GM12878 (cell line): ENCODE data around the gene AK8. TPM values are rescaled to one million over a fixed set of nuclear protein-coding genes. Genes with fewer than 3 reads are reported as not detected.

Experiments used
- ATAC-seq: fragments of 200-7000 bp; cut with Tn5 transposase; 3 replicates; pipeline ENCODE4 v1.9.1; 2020; ENCODE audit warnings: mild to moderate bottlenecking, moderate library complexity
- BruUV-seq: library from RNA; stranded (reverse); fragments of 400-500 nt; replicated peaks from 2 replicates; lab custom pipeline; 2021; lab: Mats Ljungman, UMichigan
- CTCF ChIA-PET: fragments of 300-600 bp; sonication (Branson Sonifier 250); formaldehyde crosslinking; extraction: SDS; loops from one replicate; lab custom pipeline; 2021; ENCODE audit warnings: inconsistent platforms; lab: Yijun Ruan, JAX
- POLR2A ChIA-PET: fragments of 350-600 bp; formaldehyde crosslinking; extraction: SDS; loops from one replicate; lab custom pipeline; 2021; ENCODE audit warnings: inconsistent platforms; lab: Charles Lee
- RAD21 ChIA-PET: fragments of 300-600 bp; sonication (Branson Sonifier 250); formaldehyde crosslinking; loops from one replicate; lab custom pipeline; 2023; ENCODE audit warnings: antibody characterized with exemption; ENCODE audit not compliant: unreplicated experiment; lab: Charles Lee
- SMC1A ChIA-PET: fragments of 300-600 bp; sonication (Branson Sonifier 250); formaldehyde crosslinking; loops from one replicate; lab custom pipeline; 2023; ENCODE audit not compliant: unreplicated experiment, uncharacterized antibody; lab: Charles Lee
- DNase-seq: peaks from one replicate; pipeline ENCODE4 v3.0.0-alpha.2; 2011; ENCODE audit warnings: low read depth, low spot score
- FAIRE-seq: peaks from 3 replicates; lab custom pipeline; 2011; peaks lifted over from hg19 to GRCh38; lab: Jason Lieb, UNC
- H2AFZ ChIP-seq: 2 replicates; pipeline ENCODE4 v1.6.0; 2011; ENCODE audit warnings: low read depth, low read length, control low read depth; ENCODE audit not compliant: control insufficient read depth
- H3K27ac ChIP-seq: 2 replicates; pipeline ENCODE4 v1.5.1; 2011; ENCODE audit warnings: control low read depth; ENCODE audit not compliant: control insufficient read depth, insufficient read depth
- H3K27me3 ChIP-seq, 2 experiments: replicated peaks in 1 of 2; 2 replicates each; pipeline versions ENCODE4 v1.6.0 to v1.6.1; 2011; ENCODE audit warnings: low read length in 1 of 2; ENCODE audit not compliant: control insufficient read depth in 2 of 2, insufficient read depth in 2 of 2
- H3K36me3 ChIP-seq, 2 experiments: 2 replicates each; pipeline ENCODE4 v1.5.1; 2011; ENCODE audit warnings: low read length in 1 of 2; ENCODE audit not compliant: control insufficient read depth in 2 of 2, insufficient read depth in 2 of 2
- H3K4me1 ChIP-seq: 2 replicates; pipeline ENCODE4 v1.6.1; 2011; ENCODE audit warnings: mild to moderate bottlenecking, low read length, moderate library complexity, mixed read lengths; ENCODE audit not compliant: control insufficient read depth, insufficient read depth
- H3K4me2 ChIP-seq: 2 replicates; pipeline ENCODE4 v1.6.0; 2011; ENCODE audit warnings: control low read depth; ENCODE audit not compliant: control insufficient read depth, insufficient read depth
- H3K4me3 ChIP-seq: fragments of 200-600 bp; sonication (generic); 2 replicates; pipeline ENCODE4 v1.5.1; 2016
- H3K79me2 ChIP-seq: 2 replicates; pipeline ENCODE4 v1.6.0; 2011; ENCODE audit warnings: low read length; ENCODE audit not compliant: control insufficient read depth, insufficient read depth
- H3K9ac ChIP-seq: 2 replicates; pipeline ENCODE4 v1.8.0; 2011; ENCODE audit warnings: low read length, control low read depth, mixed read lengths; ENCODE audit not compliant: control insufficient read depth, insufficient read depth
- H3K9me3 ChIP-seq: replicated peaks from 3 replicates; pipeline ENCODE4 v1.5.1; 2011; ENCODE audit warnings: mild to moderate bottlenecking, low read length; ENCODE audit not compliant: control insufficient read depth, insufficient read depth
- H4K20me1 ChIP-seq: 2 replicates; pipeline ENCODE4 v1.6.0; 2011; ENCODE audit not compliant: control insufficient read depth, insufficient read depth
- ATF2 ChIP-seq: IDR thresholded peaks from 2 replicates; pipeline ENCODE4 v1.6.1; 2012; ENCODE audit warnings: low read length, inconsistent platforms
- CBFB ChIP-seq: IDR thresholded peaks from 2 replicates; pipeline ENCODE4 v1.6.1; 2016; ENCODE audit warnings: antibody characterized with exemption, low read depth
- CEBPZ ChIP-seq: fragments of 150-350 bp; IDR thresholded peaks from 2 replicates; pipeline ENCODE4 v1.6.1; 2016; ENCODE audit warnings: low read depth, low read length
- CHD4 ChIP-seq: fragments of 200-600 bp; sonication (generic); IDR thresholded peaks from 2 replicates; pipeline ENCODE4 v1.6.1; 2016; ENCODE audit warnings: mild to moderate bottlenecking
- MLLT1 ChIP-seq: fragments of 450-650 bp; IDR thresholded peaks from 2 replicates; pipeline ENCODE4 v1.6.1; 2016; ENCODE audit warnings: mild to moderate bottlenecking
- WGBS: methylation state at CpG from one replicate; pipeline ENCODE4 v1.1.6; 2016; ENCODE audit warnings: low lambda C conversion rate; ENCODE audit not compliant: insufficient replicate concordance, insufficient coverage; ENCODE audit errors: missing lambda C conversion rate; 5-methylcytosine and 5-hydroxymethylcytosine counted together
- in situ Hi-C: fragments of 300-500 bp; cut with MboI; formaldehyde crosslinking; loops from 9 replicates; pipeline ENCODE4 v1.14.3; 2018; ENCODE audit warnings: mixed read lengths
- intact Hi-C: fragments of 100-400 bp; cut with micrococcal nuclease; formaldehyde crosslinking; loops from one replicate; pipeline ENCODE4 v1.14.2; 2022; ENCODE audit not compliant: unreplicated experiment
- polyA plus RNA-seq, 11 experiments: library from polyadenylated mRNA; depleted of rRNA in 4 of 11; unstranded in 6 of 11; stranded (reverse) in 5 of 11; fragments of >200 nt; fragmentation: Nextera tagmentation in 4 of 11; fragmentation: Illumina TruSeq in 1 of 11; extraction: Ambion mirVana in 4 of 11; extraction: Trizol in 1 of 11; gene quantifications; 1 replicate in 1 of 11; 2 replicates in 10 of 11; pipeline versions ENCODE4 v1.2.1 to v1.2.3, GENCODE V29; 2011 to 2016; ENCODE audit warnings: inconsistent platforms in 2 of 11, missing spikeins in 2 of 11, low read depth in 1 of 11
- total RNA-seq, 4 experiments: library from RNA; depleted of rRNA in 3 of 4; stranded (reverse); fragments of >200 nt in 3 of 4; fragmentation: Illumina TruSeq in 1 of 4; extraction: Trizol in 1 of 4; gene quantifications; 2 replicates each; pipeline versions ENCODE4 v1.2.1 to v1.2.3, GENCODE V29; 2013 to 2021

The AK8 gene
- total and polyA plus RNA-seq, 10 of the 15 experiments (the other 5 are each of a cell fraction or from before 2014, with no cell fraction given) = 0.03 to 0.12 (median 0.06) TPM; not detected in 5

- no peak for FAIRE-seq
- no peak for TF ChIP-seq CEBPZ
- no peak for DNase-seq
Measured at GRCh38 chr9:132864691-132865090, 13.4 kb downstream of the AK8 start.

GRCh38 chr9:132864277-132864676, 13.8 kb downstream of the AK8 start:
- no peak for DNase-seq
- WGBS = 0% methylated on average over 2 of the region's 2 CpGs
- in situ Hi-C loops (no loop called here), intact Hi-C loops (no loop called here)
- CTCF ChIA-PET = no interaction called here
- SMC1A ChIA-PET = no interaction called here
- no peak for FAIRE-seq
- no peak overlapping the region for H3K27ac ChIP-seq
- no peaks in the 10 kb centered on the region for H3K27me3 ChIP-seq
- RAD21 ChIA-PET = no interaction called here
- H2AFZ ChIP-seq = no peak overlapping the region
- no peaks in the 10 kb centered on the region for H3K79me2 ChIP-seq
- BruUV-seq = no TSS peak
- no peak overlapping the region for H3K4me2 ChIP-seq
- POLR2A ChIA-PET = interaction anchor here (0.6 kb wide), 1 partner anchor 12 kb away, joined by 3 read pairs; no protein-coding TSS in a partner anchor
- H3K4me1 ChIP-seq = no peaks in the 10 kb centered on the region
- no peaks in the 10 kb centered on the region for H3K36me3 ChIP-seq
- no peaks in the 10 kb centered on the region for H3K9me3 ChIP-seq
- no peak for ATAC-seq
- H4K20me1 ChIP-seq = no peaks in the 10 kb centered on the region
- H3K4me3 ChIP-seq = no peak overlapping the region
- no peak overlapping the region for H3K9ac ChIP-seq
- TF ChIP-seq ATF2 = no peak
- no peak for TF ChIP-seq CEBPZ
- TF ChIP-seq CHD4 = no peak
- no peak for TF ChIP-seq MLLT1
- no peak for TF ChIP-seq CBFB

More at GRCh38 chr9:132864691-132865090, 13.4 kb downstream of the AK8 start:
- no peak overlapping the region for H3K27ac ChIP-seq
- H4K20me1 ChIP-seq = no peaks in the 10 kb centered on the region
- H3K9me3 ChIP-seq = no peaks in the 10 kb centered on the region
- intact Hi-C loops (no loop called here), in situ Hi-C loops (no loop called here)
- no peaks in the 10 kb centered on the region for H3K79me2 ChIP-seq
- ChIA-PET POLR2A (interaction anchor here (0.5 kb wide), 1 partner anchor 163 kb away, joined by 5 read pairs; no protein-coding TSS in a partner anchor), SMC1A (no interaction called here), CTCF (no interaction called here), RAD21 (no interaction called here)
- no peak overlapping the region for H3K4me2 ChIP-seq
- no TSS peak for BruUV-seq
- no peaks in the 10 kb centered on the region for H3K36me3 ChIP-seq
- no peaks in the 10 kb centered on the region for H3K4me1 ChIP-seq
- no peak overlapping the region for H3K9ac ChIP-seq
- 33% methylated on average over 8 of the region's 8 CpGs for WGBS
- ATAC-seq = no peak
- H2AFZ ChIP-seq = no peak overlapping the region
- no peak overlapping the region for H3K4me3 ChIP-seq
- no peaks in the 10 kb centered on the region for H3K27me3 ChIP-seq
